Astrocyte of the spinal cord (primary cell): ENCODE measurements around the gene LHX2.

Source experiments
- DNase-seq: peaks from one replicate; pipeline ENCODE4 v3.0.0; 2011; ENCODE audit warnings: low read depth, low spot score
- H3K4me3 ChIP-seq: 2 replicates; pipeline ENCODE4 v1.5.1; 2011; ENCODE audit warnings: low read depth, mild to moderate bottlenecking, low read length, moderate library complexity
- CTCF ChIP-seq: IDR thresholded peaks from 2 replicates; pipeline ENCODE4 v1.5.1; 2012; ENCODE audit warnings: low read depth, mild to moderate bottlenecking, low read length, inconsistent platforms
- in situ Hi-C: cut with HindIII; loops from 2 replicates; pipeline ENCODE4 v1.10.0; 2017; ENCODE audit warnings: low sequenced_read_pairs

The LHX2 gene

GRCh38 chr9:124054582-124055227, 43.1 kb downstream of the LHX2 start:
- in situ Hi-C loops = no loop called here
- peak; percentile 95 for DNase-seq
- no peak overlapping the region for H3K4me3 ChIP-seq

GRCh38 chr9:124060844-124061605, 49.5 kb downstream of the LHX2 start:
- no peak for TF ChIP-seq CTCF
- no peak overlapping the region for H3K4me3 ChIP-seq
- in situ Hi-C loops = no loop called here
- DNase-seq = no peak

More at GRCh38 chr9:124054582-124055227, 43.1 kb downstream of the LHX2 start:
- TF ChIP-seq CTCF = no peak

- DNase-seq = no peak
- peak; percentile 10 for TF ChIP-seq CTCF
- in situ Hi-C loops = no loop called here
- H3K4me3 ChIP-seq = no peak overlapping the region
Measured at GRCh38 chr9:124062172-124062571, 50.6 kb downstream of the LHX2 start.

GRCh38 chr9:124066783-124067577, 55.4 kb downstream of the LHX2 start:
- H3K4me3 ChIP-seq = no peak overlapping the region
- no peak for TF ChIP-seq CTCF
- peak; percentile 10 for DNase-seq
- in situ Hi-C loops = no loop called here

GRCh38 chr9:124068251-124068650, 56.7 kb downstream of the LHX2 start:
- in situ Hi-C loops = no loop called here
- no peak overlapping the region for H3K4me3 ChIP-seq
- TF ChIP-seq CTCF = no peak

GRCh38 chr9:124074746-124075145, 63.2 kb downstream of the LHX2 start:
- H3K4me3 ChIP-seq = no peak overlapping the region
- in situ Hi-C loops = no loop called here
- no peak for TF ChIP-seq CTCF
- no peak for DNase-seq

More at GRCh38 chr9:124068251-124068650, 56.7 kb downstream of the LHX2 start:
- DNase-seq = no peak
